Activated CD8-positive, alpha-beta memory T cell treated with anti-CD3 and anti-CD28 coated beads, Interleukin-2, amount 50 U/mL, for 1 hour (primary cell): ENCODE measurements around the gene ARHGAP18.

ENCODE experiments used
- DNase-seq: peaks from one replicate; pipeline ENCODE4 v3.0.0-alpha.2; 2020; ENCODE audit errors: extremely low read depth

Gene ARHGAP18

GRCh38 chr6:129719692-129720091, 9.7 kb upstream of the ARHGAP18 start:
- DNase-seq, result no peak

- no peak for DNase-seq
Observed at GRCh38 chr6:129717277-129717676, 7.3 kb upstream of the ARHGAP18 start.

- DNase-seq, result no peak
Observed at GRCh38 chr6:129713806-129714333, 3.9 kb upstream of the ARHGAP18 start.

- DNase-seq, result no peak
Observed at GRCh38 chr6:129711271-129711631, 1.3 kb upstream of the ARHGAP18 start.

- DNase-seq, result no peak
Observed at GRCh38 chr6:129710450-129711270, 683 bp upstream of the ARHGAP18 start.

- no peak for DNase-seq
Observed at GRCh38 chr6:129709196-129709768, 695 bp downstream of the ARHGAP18 start.

- no peak for DNase-seq
Observed at GRCh38 chr6:129708496-129709195, 1.3 kb downstream of the ARHGAP18 start.

GRCh38 chr6:129707882-129708495, 2.0 kb downstream of the ARHGAP18 start:
- no peak for DNase-seq

GRCh38 chr6:129707028-129707427, 2.9 kb downstream of the ARHGAP18 start:
- DNase-seq, result no peak

GRCh38 chr6:129705212-129705611, 4.8 kb downstream of the ARHGAP18 start:
- no peak for DNase-seq

GRCh38 chr6:129704708-129705107, 5.3 kb downstream of the ARHGAP18 start:
- no peak for DNase-seq

- DNase-seq, result no peak
Observed at GRCh38 chr6:129701721-129702455, 8.1 kb downstream of the ARHGAP18 start.

- no peak for DNase-seq
Observed at GRCh38 chr6:129700666-129701065, 9.3 kb downstream of the ARHGAP18 start.

GRCh38 chr6:129699659-129700058, 10.3 kb downstream of the ARHGAP18 start:
- no peak for DNase-seq

GRCh38 chr6:129698430-129698829, 11.5 kb downstream of the ARHGAP18 start:
- DNase-seq, result no peak

GRCh38 chr6:129697788-129698187, 12.2 kb downstream of the ARHGAP18 start:
- no peak for DNase-seq

GRCh38 chr6:129696843-129697242, 13.1 kb downstream of the ARHGAP18 start:
- DNase-seq, result no peak

GRCh38 chr6:129696028-129696418, 14.0 kb downstream of the ARHGAP18 start:
- DNase-seq, result no peak

- no peak for DNase-seq
Observed at GRCh38 chr6:129695373-129696027, 14.5 kb downstream of the ARHGAP18 start.

- DNase-seq, result no peak
Observed at GRCh38 chr6:129694036-129694435, 15.9 kb downstream of the ARHGAP18 start.

- no peak for DNase-seq
Observed at GRCh38 chr6:129692467-129692866, 17.5 kb downstream of the ARHGAP18 start.
